ENCODE data around the gene ATP2C2.

Gene ATP2C2

DNA sequence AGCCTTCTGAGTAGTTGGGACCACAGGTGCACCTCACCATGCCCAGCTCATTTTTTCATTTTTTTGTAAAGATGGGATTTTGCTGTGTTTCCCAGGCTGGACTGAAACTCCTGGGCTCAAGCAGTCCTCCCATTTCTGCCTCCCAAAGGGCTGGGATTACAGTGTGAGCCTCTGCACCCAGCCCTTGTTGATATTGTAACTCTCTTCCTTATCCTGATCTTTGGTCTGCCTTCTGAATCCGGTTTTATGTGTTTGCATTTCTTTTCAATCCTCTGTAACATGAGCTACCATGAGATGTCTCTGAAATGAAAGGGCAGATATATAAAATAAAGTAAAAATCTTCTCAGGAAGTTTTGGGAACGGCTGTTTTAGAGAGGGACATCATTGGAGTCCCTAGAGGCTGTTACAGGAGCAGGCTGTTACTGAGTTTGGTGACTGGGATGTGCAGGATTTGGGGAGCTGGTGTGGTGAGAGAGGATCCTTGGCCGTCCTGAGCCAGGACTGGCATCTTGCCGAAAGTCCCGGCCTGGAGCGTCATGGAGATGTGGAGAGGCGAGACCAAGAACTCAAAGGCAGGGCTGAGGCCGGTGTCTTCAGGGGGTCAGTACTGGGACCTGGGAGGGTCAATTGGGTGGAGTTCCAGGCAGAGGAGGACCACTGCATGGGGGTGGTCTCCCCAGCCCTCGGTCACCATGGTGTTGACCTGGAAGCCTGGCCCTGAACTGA is 39.4 kb downstream of the ATP2C2 start:
- Histone ChIP-seq H3K4me2 (ENCODE audit: low read length) (no peak overlapping the region), H3K4me3 (ENCODE audit: low read length) (no peak overlapping the region), H3K9me3 (ENCODE audit: control insufficient read depth, insufficient read depth, low read length) (no peaks in the 10 kb centered on the region), H3K4me1 (ENCODE audit: control insufficient read depth, low read length) (no peaks in the 10 kb centered on the region), H3K79me2 (ENCODE audit: control insufficient read depth, low read length) (no peaks in the 10 kb centered on the region), H3F3A (ENCODE audit: control insufficient read depth, insufficient read depth) (no peaks in the 10 kb centered on the region), H3K27me3 (ENCODE audit: control insufficient read depth, low read length) (no peaks in the 10 kb centered on the region), H4K20me1 (ENCODE audit: control insufficient read depth, insufficient read depth, low read depth, low read length) (no peaks in the 10 kb centered on the region), H3K36me3 (ENCODE audit: control insufficient read depth, low read length) (no peaks in the 10 kb centered on the region), H3K27ac (ENCODE audit: low read depth, low read length) (no peak overlapping the region), H3K9me2 (replicated peaks; ENCODE audit: control insufficient read depth, low read length) (no peaks in the 10 kb centered on the region)
- TF ChIP-seq, protein P1, sequence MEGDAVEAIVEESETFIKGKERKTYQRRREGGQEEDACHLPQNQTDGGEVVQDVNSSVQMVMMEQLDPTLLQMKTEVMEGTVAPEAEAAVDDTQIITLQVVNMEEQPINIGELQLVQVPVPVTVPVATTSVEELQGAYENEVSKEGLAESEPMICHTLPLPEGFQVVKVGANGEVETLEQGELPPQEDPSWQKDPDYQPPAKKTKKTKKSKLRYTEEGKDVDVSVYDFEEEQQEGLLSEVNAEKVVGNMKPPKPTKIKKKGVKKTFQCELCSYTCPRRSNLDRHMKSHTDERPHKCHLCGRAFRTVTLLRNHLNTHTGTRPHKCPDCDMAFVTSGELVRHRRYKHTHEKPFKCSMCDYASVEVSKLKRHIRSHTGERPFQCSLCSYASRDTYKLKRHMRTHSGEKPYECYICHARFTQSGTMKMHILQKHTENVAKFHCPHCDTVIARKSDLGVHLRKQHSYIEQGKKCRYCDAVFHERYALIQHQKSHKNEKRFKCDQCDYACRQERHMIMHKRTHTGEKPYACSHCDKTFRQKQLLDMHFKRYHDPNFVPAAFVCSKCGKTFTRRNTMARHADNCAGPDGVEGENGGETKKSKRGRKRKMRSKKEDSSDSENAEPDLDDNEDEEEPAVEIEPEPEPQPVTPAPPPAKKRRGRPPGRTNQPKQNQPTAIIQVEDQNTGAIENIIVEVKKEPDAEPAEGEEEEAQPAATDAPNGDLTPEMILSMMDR (IDR thresholded peaks at IDR 0.05; ENCODE audit: low read depth, low read length, poor library complexity, severe bottlenecking): no peak
- TF ChIP-seq EZH2phosphoT487 (IDR thresholded peaks at IDR 0.05; ENCODE audit: borderline replicate concordance, low read length): no peak

DNA sequence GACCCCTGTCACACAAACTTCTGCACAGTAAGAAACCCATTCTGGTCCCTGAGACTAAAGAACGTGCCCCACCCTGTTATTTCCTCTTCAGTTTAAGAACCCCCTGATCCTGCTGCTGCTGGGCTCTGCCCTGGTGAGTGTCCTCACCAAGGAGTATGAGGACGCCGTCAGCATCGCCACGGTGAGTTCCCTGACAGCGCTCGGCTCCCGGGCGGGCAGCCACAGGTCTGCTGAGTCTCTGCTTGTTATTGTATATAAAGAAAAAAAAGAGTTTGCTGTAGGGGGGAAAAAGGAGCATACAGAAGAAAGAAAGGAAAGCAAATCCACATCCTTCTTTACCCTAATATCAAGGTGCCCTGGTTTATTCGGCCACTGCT is 40.0 kb downstream of the ATP2C2 start:
- Histone ChIP-seq H3F3A (ENCODE audit: control insufficient read depth, insufficient read depth) (no peaks in the 10 kb centered on the region), H3K4me1 (ENCODE audit: control insufficient read depth, low read length) (no peaks in the 10 kb centered on the region), H3K79me2 (ENCODE audit: control insufficient read depth, low read length) (no peaks in the 10 kb centered on the region), H4K20me1 (ENCODE audit: control insufficient read depth, insufficient read depth, low read depth, low read length) (no peaks in the 10 kb centered on the region), H3K27me3 (ENCODE audit: control insufficient read depth, low read length) (no peaks in the 10 kb centered on the region), H3K4me2 (ENCODE audit: low read length) (no peak overlapping the region), H3K9me3 (ENCODE audit: control insufficient read depth, insufficient read depth, low read length) (no peaks in the 10 kb centered on the region), H3K9me2 (replicated peaks; ENCODE audit: control insufficient read depth, low read length) (no peaks in the 10 kb centered on the region), H3K4me3 (ENCODE audit: low read length) (no peak overlapping the region), H3K27ac (ENCODE audit: low read depth, low read length) (no peak overlapping the region), H3K36me3 (ENCODE audit: control insufficient read depth, low read length) (no peaks in the 10 kb centered on the region)
- TF ChIP-seq EZH2phosphoT487 (IDR thresholded peaks at IDR 0.05; ENCODE audit: borderline replicate concordance, low read length): no peak
- TF ChIP-seq, protein P1 (IDR thresholded peaks at IDR 0.05; ENCODE audit: low read depth, low read length, poor library complexity, severe bottlenecking): no peak

DNA sequence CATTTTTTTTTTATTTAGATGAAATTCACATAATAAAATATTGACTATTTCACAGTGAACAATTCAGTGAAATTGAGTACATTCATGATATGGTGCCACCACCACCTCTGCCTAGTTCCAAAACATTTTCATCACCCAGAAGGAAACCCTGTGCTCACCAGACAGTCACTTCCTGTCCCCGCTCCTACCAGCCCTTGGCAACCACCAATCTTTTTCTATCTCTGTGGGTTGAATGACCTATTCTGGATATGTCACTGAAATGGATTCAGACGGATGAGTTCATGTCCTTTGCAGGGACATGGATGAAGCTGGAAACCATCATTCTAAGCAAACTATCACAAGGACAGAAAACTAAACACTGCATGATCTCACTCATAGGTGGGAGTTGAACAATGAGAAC is 40.5 kb downstream of the ATP2C2 start:
- H3K27me3 ChIP-seq (ENCODE audit: control insufficient read depth, low read length): no peaks in the 10 kb centered on the region

More for the DNA sequence above, 40.5 kb downstream of the ATP2C2 start:
- Histone ChIP-seq H3F3A (ENCODE audit: control insufficient read depth, insufficient read depth) (no peaks in the 10 kb centered on the region), H3K36me3 (ENCODE audit: control insufficient read depth, low read length) (no peaks in the 10 kb centered on the region), H3K4me1 (ENCODE audit: control insufficient read depth, low read length) (no peaks in the 10 kb centered on the region), H4K20me1 (ENCODE audit: control insufficient read depth, insufficient read depth, low read depth, low read length) (no peaks in the 10 kb centered on the region), H3K9me3 (ENCODE audit: control insufficient read depth, insufficient read depth, low read length) (no peaks in the 10 kb centered on the region), H3K79me2 (ENCODE audit: control insufficient read depth, low read length) (no peaks in the 10 kb centered on the region), H3K27ac (ENCODE audit: low read depth, low read length) (no peak overlapping the region), H3K9me2 (replicated peaks; ENCODE audit: control insufficient read depth, low read length) (no peaks in the 10 kb centered on the region), H3K4me3 (ENCODE audit: low read length) (no peak overlapping the region), H3K4me2 (ENCODE audit: low read length) (no peak overlapping the region)
- no peak for TF ChIP-seq EZH2phosphoT487 (IDR thresholded peaks at IDR 0.05; ENCODE audit: borderline replicate concordance, low read length)
- TF ChIP-seq, protein P1 (IDR thresholded peaks at IDR 0.05; ENCODE audit: low read depth, low read length, poor library complexity, severe bottlenecking): no peak
